Panc1 (cell line): ENCODE results near the gene SBK1.

Experiments
- POLR2AphosphoS5 ChIP-seq: IDR thresholded peaks from 2 replicates; pipeline ENCODE4 v1.6.1; 2012; ENCODE audit warnings: mild to moderate bottlenecking, low read depth, low read length, moderate library complexity
- TCF7L2 ChIP-seq: IDR thresholded peaks from 2 replicates; pipeline ENCODE4 v1.6.1; 2011; ENCODE audit warnings: mild to moderate bottlenecking, low read depth, low read length, inconsistent platforms
- TF ChIP-seq, protein P1 (sequence below): fragments of 450-650 bp; IDR thresholded peaks from 2 replicates; pipeline ENCODE4 v1.5.1; 2017; ENCODE audit warnings: mild to moderate bottlenecking
- TF ChIP-seq, protein P2 (sequence below), 2 experiments: IDR thresholded peaks; 2 replicates each; pipeline ENCODE4 v1.6.1; 2011 to 2012; ENCODE audit warnings: low read depth in 2 of 2, control low read depth in 1 of 2, low read length in 1 of 2, mild to moderate bottlenecking in 1 of 2, moderate library complexity in 1 of 2; ENCODE audit not compliant: insufficient read depth in 1 of 2

DNA sequence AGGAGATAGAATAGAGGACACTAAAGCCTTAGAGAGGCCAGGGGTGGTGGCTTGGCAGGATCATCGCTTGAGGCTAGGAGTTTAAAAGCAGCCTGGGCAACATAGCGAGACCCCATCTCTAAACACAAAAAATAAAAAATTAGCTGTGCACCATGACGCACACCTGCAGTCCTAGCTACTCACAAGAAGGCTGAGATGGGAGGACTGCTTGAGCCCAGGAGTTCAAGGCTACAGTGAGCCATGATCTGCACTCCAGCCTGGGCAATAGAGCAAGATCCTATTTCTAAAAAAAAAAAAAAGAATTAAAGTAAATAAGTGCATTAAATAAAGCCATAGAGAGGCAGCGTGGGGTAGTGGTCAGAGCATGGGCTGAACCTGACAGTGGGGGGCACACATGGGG is 19.1 kb downstream of the SBK1 start:
- TF ChIP-seq, protein P1, sequence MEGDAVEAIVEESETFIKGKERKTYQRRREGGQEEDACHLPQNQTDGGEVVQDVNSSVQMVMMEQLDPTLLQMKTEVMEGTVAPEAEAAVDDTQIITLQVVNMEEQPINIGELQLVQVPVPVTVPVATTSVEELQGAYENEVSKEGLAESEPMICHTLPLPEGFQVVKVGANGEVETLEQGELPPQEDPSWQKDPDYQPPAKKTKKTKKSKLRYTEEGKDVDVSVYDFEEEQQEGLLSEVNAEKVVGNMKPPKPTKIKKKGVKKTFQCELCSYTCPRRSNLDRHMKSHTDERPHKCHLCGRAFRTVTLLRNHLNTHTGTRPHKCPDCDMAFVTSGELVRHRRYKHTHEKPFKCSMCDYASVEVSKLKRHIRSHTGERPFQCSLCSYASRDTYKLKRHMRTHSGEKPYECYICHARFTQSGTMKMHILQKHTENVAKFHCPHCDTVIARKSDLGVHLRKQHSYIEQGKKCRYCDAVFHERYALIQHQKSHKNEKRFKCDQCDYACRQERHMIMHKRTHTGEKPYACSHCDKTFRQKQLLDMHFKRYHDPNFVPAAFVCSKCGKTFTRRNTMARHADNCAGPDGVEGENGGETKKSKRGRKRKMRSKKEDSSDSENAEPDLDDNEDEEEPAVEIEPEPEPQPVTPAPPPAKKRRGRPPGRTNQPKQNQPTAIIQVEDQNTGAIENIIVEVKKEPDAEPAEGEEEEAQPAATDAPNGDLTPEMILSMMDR: no peak
- TF ChIP-seq POLR2AphosphoS5 (no peak), TCF7L2 (no peak)
- TF ChIP-seq, protein P2, sequence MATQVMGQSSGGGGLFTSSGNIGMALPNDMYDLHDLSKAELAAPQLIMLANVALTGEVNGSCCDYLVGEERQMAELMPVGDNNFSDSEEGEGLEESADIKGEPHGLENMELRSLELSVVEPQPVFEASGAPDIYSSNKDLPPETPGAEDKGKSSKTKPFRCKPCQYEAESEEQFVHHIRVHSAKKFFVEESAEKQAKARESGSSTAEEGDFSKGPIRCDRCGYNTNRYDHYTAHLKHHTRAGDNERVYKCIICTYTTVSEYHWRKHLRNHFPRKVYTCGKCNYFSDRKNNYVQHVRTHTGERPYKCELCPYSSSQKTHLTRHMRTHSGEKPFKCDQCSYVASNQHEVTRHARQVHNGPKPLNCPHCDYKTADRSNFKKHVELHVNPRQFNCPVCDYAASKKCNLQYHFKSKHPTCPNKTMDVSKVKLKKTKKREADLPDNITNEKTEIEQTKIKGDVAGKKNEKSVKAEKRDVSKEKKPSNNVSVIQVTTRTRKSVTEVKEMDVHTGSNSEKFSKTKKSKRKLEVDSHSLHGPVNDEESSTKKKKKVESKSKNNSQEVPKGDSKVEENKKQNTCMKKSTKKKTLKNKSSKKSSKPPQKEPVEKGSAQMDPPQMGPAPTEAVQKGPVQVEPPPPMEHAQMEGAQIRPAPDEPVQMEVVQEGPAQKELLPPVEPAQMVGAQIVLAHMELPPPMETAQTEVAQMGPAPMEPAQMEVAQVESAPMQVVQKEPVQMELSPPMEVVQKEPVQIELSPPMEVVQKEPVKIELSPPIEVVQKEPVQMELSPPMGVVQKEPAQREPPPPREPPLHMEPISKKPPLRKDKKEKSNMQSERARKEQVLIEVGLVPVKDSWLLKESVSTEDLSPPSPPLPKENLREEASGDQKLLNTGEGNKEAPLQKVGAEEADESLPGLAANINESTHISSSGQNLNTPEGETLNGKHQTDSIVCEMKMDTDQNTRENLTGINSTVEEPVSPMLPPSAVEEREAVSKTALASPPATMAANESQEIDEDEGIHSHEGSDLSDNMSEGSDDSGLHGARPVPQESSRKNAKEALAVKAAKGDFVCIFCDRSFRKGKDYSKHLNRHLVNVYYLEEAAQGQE (IDR thresholded peaks at IDR 0.05; ENCODE audit: insufficient read depth in 1 of 2, low read depth in 2 of 2, low read length in 1 of 2): no peak
